Measurements from ENCODE around the gene PIEZO2. TPM values are rescaled to one million over a fixed set of nuclear protein-coding genes. Genes with fewer than 3 reads are reported as not detected.

The PIEZO2 gene
- total RNA-seq, 1 experiment from 2014 or later: 10.7 TPM

DNA sequence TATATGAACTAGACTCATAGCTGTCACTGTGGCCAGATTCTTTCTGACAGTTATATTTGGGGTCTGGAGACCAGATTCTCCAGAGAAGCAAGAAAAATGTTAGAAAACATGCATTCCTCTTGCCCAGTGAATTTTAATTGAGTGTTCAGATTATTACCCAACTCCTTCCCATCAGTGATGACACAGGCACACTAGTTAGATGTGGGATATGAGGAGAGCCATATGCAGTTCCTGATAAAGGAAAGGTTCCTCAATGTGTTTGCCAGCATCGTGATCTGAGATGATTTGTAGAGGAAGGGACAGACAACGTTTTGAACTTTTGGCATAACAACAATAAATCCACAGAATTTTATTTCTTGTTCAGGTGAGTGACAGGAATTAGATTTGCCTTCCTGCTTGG, 308.6 kb downstream of the PIEZO2 start:
- no peak for TF ChIP-seq JUN (CRISPR knock-in tag; IDR thresholded peaks at IDR 0.05)
- TF ChIP-seq, protein P1, sequence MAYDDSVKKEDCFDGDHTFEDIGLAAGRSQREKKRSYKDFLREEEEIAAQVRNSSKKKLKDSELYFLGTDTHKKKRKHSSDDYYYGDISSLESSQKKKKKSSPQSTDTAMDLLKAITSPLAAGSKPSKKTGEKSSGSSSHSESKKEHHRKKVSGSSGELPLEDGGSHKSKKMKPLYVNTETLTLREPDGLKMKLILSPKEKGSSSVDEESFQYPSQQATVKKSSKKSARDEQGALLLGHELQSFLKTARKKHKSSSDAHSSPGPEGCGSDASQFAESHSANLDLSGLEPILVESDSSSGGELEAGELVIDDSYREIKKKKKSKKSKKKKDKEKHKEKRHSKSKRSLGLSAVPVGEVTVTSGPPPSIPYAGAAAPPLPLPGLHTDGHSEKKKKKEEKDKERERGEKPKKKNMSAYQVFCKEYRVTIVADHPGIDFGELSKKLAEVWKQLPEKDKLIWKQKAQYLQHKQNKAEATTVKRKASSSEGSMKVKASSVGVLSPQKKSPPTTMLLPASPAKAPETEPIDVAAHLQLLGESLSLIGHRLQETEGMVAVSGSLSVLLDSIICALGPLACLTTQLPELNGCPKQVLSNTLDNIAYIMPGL (CRISPR knock-in tag; IDR thresholded peaks at IDR 0.05): no peak
- TF ChIP-seq, protein P2, sequence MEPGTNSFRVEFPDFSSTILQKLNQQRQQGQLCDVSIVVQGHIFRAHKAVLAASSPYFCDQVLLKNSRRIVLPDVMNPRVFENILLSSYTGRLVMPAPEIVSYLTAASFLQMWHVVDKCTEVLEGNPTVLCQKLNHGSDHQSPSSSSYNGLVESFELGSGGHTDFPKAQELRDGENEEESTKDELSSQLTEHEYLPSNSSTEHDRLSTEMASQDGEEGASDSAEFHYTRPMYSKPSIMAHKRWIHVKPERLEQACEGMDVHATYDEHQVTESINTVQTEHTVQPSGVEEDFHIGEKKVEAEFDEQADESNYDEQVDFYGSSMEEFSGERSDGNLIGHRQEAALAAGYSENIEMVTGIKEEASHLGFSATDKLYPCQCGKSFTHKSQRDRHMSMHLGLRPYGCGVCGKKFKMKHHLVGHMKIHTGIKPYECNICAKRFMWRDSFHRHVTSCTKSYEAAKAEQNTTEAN (CRISPR knock-in tag; IDR thresholded peaks at IDR 0.05): no peak
- no peak for TF ChIP-seq CBFB (CRISPR knock-in tag; IDR thresholded peaks at IDR 0.05; ENCODE audit: low read depth)
- TF ChIP-seq CREB1 (CRISPR knock-in tag; IDR thresholded peaks at IDR 0.05): no peak
- TF ChIP-seq TP53 (CRISPR knock-in tag; IDR thresholded peaks at IDR 0.05): no peak
- TF ChIP-seq HMGA2 (CRISPR knock-in tag; IDR thresholded peaks at IDR 0.05): no peak
- TF ChIP-seq, protein P3, sequence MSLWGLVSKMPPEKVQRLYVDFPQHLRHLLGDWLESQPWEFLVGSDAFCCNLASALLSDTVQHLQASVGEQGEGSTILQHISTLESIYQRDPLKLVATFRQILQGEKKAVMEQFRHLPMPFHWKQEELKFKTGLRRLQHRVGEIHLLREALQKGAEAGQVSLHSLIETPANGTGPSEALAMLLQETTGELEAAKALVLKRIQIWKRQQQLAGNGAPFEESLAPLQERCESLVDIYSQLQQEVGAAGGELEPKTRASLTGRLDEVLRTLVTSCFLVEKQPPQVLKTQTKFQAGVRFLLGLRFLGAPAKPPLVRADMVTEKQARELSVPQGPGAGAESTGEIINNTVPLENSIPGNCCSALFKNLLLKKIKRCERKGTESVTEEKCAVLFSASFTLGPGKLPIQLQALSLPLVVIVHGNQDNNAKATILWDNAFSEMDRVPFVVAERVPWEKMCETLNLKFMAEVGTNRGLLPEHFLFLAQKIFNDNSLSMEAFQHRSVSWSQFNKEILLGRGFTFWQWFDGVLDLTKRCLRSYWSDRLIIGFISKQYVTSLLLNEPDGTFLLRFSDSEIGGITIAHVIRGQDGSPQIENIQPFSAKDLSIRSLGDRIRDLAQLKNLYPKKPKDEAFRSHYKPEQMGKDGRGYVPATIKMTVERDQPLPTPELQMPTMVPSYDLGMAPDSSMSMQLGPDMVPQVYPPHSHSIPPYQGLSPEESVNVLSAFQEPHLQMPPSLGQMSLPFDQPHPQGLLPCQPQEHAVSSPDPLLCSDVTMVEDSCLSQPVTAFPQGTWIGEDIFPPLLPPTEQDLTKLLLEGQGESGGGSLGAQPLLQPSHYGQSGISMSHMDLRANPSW (CRISPR knock-in tag; conservative IDR thresholded peaks at IDR 0.05; ENCODE audit: low read depth): no peak
- TF ChIP-seq, protein P4, sequence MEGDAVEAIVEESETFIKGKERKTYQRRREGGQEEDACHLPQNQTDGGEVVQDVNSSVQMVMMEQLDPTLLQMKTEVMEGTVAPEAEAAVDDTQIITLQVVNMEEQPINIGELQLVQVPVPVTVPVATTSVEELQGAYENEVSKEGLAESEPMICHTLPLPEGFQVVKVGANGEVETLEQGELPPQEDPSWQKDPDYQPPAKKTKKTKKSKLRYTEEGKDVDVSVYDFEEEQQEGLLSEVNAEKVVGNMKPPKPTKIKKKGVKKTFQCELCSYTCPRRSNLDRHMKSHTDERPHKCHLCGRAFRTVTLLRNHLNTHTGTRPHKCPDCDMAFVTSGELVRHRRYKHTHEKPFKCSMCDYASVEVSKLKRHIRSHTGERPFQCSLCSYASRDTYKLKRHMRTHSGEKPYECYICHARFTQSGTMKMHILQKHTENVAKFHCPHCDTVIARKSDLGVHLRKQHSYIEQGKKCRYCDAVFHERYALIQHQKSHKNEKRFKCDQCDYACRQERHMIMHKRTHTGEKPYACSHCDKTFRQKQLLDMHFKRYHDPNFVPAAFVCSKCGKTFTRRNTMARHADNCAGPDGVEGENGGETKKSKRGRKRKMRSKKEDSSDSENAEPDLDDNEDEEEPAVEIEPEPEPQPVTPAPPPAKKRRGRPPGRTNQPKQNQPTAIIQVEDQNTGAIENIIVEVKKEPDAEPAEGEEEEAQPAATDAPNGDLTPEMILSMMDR (IDR thresholded peaks at IDR 0.05): no peak
- TF ChIP-seq, protein P5, sequence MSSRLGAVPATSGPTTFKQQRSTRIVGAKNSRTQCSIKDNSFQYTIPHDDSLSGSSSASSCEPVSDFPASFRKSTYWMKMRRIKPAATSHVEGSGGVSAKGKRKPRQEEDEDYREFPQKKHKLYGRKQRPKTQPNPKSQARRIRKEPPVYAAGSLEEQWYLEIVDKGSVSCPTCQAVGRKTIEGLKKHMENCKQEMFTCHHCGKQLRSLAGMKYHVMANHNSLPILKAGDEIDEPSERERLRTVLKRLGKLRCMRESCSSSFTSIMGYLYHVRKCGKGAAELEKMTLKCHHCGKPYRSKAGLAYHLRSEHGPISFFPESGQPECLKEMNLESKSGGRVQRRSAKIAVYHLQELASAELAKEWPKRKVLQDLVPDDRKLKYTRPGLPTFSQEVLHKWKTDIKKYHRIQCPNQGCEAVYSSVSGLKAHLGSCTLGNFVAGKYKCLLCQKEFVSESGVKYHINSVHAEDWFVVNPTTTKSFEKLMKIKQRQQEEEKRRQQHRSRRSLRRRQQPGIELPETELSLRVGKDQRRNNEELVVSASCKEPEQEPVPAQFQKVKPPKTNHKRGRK (CRISPR knock-in tag; IDR thresholded peaks at IDR 0.05; ENCODE audit: borderline replicate concordance): no peak
- no peak for TF ChIP-seq GABPB1 (CRISPR knock-in tag; IDR thresholded peaks at IDR 0.05)
- TF ChIP-seq FOXJ3 (CRISPR knock-in tag; IDR thresholded peaks at IDR 0.05; ENCODE audit: borderline replicate concordance): no peak
- no peak for TF ChIP-seq SP1 (CRISPR knock-in tag; conservative IDR thresholded peaks at IDR 0.05)
- TF ChIP-seq, protein P6, sequence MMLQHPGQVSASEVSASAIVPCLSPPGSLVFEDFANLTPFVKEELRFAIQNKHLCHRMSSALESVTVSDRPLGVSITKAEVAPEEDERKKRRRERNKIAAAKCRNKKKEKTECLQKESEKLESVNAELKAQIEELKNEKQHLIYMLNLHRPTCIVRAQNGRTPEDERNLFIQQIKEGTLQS (CRISPR knock-in tag; conservative IDR thresholded peaks at IDR 0.05): no peak
- no peak for TF ChIP-seq ZNF671 (CRISPR knock-in tag; IDR thresholded peaks at IDR 0.05)
- TF ChIP-seq NR2C2 (CRISPR knock-in tag; IDR thresholded peaks at IDR 0.05): no peak
- H3K4me3 Mint-ChIP-seq: no peak overlapping the region
- H3K27ac Mint-ChIP-seq: no peak overlapping the region
- H3K4me1 Mint-ChIP-seq: peaks cover 2% of the 10 kb centered on the region; the same call in 1 of the 2 replicates
- ATAC-seq (no peak), DNase-seq (ENCODE audit: low spot score) (no peak)
- ChIA-PET CTCF (interaction anchor here (1.9 kb wide), 1 partner anchor 11 kb away, joined by 9 read pairs; no protein-coding TSS in a partner anchor), POLR2A (no interaction called here)
- no peaks in the 10 kb centered on the region for H3K27me3 Mint-ChIP-seq (ENCODE audit: low read depth)
- H3K36me3 Mint-ChIP-seq: no peaks in the 10 kb centered on the region; the same call in 1 of the 2 replicates
- peaks cover 5% of the 10 kb centered on the region for H3K9me3 Mint-ChIP-seq

DNA sequence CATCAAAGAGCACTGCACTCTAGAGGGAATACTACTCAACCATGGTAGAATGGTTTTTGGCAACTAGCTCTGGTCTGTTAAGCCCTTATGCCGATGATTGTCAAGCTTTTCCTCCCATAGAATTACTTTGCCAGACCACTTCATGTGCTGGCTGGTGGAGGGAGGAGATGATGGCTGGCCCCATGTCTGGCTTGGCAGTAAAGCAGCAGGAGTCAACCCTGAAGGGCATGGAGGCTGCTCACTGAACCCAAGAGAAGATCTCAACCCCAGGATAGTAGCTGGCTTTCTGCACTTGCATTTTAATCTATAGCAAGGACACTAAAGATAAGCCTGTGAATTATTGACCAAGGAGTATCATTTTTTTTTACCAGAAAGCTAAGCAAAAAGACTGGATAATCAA, 309.9 kb downstream of the PIEZO2 start:
- H3K27ac Mint-ChIP-seq: no peak overlapping the region
- no peaks in the 10 kb centered on the region; the same call in 1 of the 2 replicates for H3K36me3 Mint-ChIP-seq
- peaks cover 5% of the 10 kb centered on the region for H3K9me3 Mint-ChIP-seq
- peaks cover 2% of the 10 kb centered on the region; the same call in 1 of the 2 replicates for H3K4me1 Mint-ChIP-seq
- ATAC-seq: no peak
- ChIA-PET POLR2A (no interaction called here), CTCF (interaction anchor here (1.4 kb wide), 1 partner anchor 12 kb away, joined by 3 read pairs; no protein-coding TSS in a partner anchor)
- no peak for DNase-seq (ENCODE audit: low spot score)
- H3K27me3 Mint-ChIP-seq (ENCODE audit: low read depth): no peaks in the 10 kb centered on the region
- no peak overlapping the region for H3K4me3 Mint-ChIP-seq
- TF ChIP-seq MYBL2 (CRISPR knock-in tag; IDR thresholded peaks at IDR 0.05) (no peak), ESRRA (CRISPR knock-in tag; IDR thresholded peaks at IDR 0.05; ENCODE audit: borderline replicate concordance) (no peak), TEAD1 (CRISPR knock-in tag; IDR thresholded peaks at IDR 0.05) (no peak), TP53 (CRISPR knock-in tag; IDR thresholded peaks at IDR 0.05) (no peak), SP1 (CRISPR knock-in tag; conservative IDR thresholded peaks at IDR 0.05) (no peak), ETV6 (CRISPR knock-in tag; IDR thresholded peaks at IDR 0.05) (no peak), ZBTB21 (CRISPR knock-in tag; IDR thresholded peaks at IDR 0.05; ENCODE audit: borderline replicate concordance) (no peak), GABPB1 (CRISPR knock-in tag; IDR thresholded peaks at IDR 0.05) (no peak), RELA (CRISPR knock-in tag; IDR thresholded peaks at IDR 0.05; ENCODE audit: borderline replicate concordance) (no peak), NFYB (CRISPR knock-in tag; conservative IDR thresholded peaks at IDR 0.05; ENCODE audit: low read depth) (no peak), MXD4 (CRISPR knock-in tag; IDR thresholded peaks at IDR 0.05; ENCODE audit: borderline replicate concordance) (no peak), ZNF263 (CRISPR knock-in tag; IDR thresholded peaks at IDR 0.05; ENCODE audit: low read depth) (no peak), CREB1 (CRISPR knock-in tag; IDR thresholded peaks at IDR 0.05) (no peak), NR3C1 (CRISPR knock-in tag; conservative IDR thresholded peaks at IDR 0.05; ENCODE audit: low read depth) (no peak)
- TF ChIP-seq, protein P7, sequence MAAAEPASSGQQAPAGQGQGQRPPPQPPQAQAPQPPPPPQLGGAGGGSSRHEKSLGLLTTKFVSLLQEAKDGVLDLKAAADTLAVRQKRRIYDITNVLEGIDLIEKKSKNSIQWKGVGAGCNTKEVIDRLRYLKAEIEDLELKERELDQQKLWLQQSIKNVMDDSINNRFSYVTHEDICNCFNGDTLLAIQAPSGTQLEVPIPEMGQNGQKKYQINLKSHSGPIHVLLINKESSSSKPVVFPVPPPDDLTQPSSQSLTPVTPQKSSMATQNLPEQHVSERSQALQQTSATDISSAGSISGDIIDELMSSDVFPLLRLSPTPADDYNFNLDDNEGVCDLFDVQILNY (CRISPR knock-in tag; IDR thresholded peaks at IDR 0.05): no peak
